ENCODE data around the gene FUCA2.

FUCA2 gene

GRCh38 chr6:143535189-143535614 is 23.7 kb upstream of the FUCA2 start:
- H3K9ac ChIP-seq (ENCODE audit: low read length), result no peak overlapping the region
- H3K27ac ChIP-seq (ENCODE audit: low read depth, low read length), result no peak overlapping the region
- H3K4me3 ChIP-seq (ENCODE audit: low read depth, low read length), result no peak overlapping the region
- no peaks in the 10 kb centered on the region for H3K36me3 ChIP-seq (ENCODE audit: control insufficient read depth, insufficient read depth, low read length)
- H3K9me3 ChIP-seq (ENCODE audit: control insufficient read depth, insufficient read depth, low read depth, low read length), result no peaks in the 10 kb centered on the region
- peaks cover 59% of the 10 kb centered on the region for H3K27me3 ChIP-seq (ENCODE audit: control insufficient read depth, insufficient read depth, low read length)
- peaks cover 18% of the 10 kb centered on the region for H3K4me1 ChIP-seq (ENCODE audit: control insufficient read depth, insufficient read depth, low read length)

GRCh38 chr6:143531720-143532499 is 20.4 kb upstream of the FUCA2 start:
- Histone ChIP-seq H3K9me3 (ENCODE audit: control insufficient read depth, insufficient read depth, low read depth, low read length) (no peaks in the 10 kb centered on the region), H3K9ac (ENCODE audit: low read length) (no peak overlapping the region), H3K4me1 (ENCODE audit: control insufficient read depth, insufficient read depth, low read length) (0 out of 2 replicates have a peak, but pooled peaks cover 8% of the 10 kb centered on the region), H3K27me3 (ENCODE audit: control insufficient read depth, insufficient read depth, low read length) (peaks cover 35% of the 10 kb centered on the region), H3K4me3 (ENCODE audit: low read depth, low read length) (no peak overlapping the region), H3K36me3 (ENCODE audit: control insufficient read depth, insufficient read depth, low read length) (no peaks in the 10 kb centered on the region), H3K27ac (ENCODE audit: low read depth, low read length) (no peak overlapping the region)

GRCh38 chr6:143529095-143529494 is 17.6 kb upstream of the FUCA2 start:
- Histone ChIP-seq H3K9ac (ENCODE audit: low read length) (no peak overlapping the region), H3K4me1 (ENCODE audit: control insufficient read depth, insufficient read depth, low read length) (0 out of 2 replicates have a peak, but pooled peaks cover 8% of the 10 kb centered on the region), H3K4me3 (ENCODE audit: low read depth, low read length) (no peak overlapping the region), H3K27me3 (ENCODE audit: control insufficient read depth, insufficient read depth, low read length) (peaks cover 14% of the 10 kb centered on the region), H3K27ac (ENCODE audit: low read depth, low read length) (no peak overlapping the region), H3K9me3 (ENCODE audit: control insufficient read depth, insufficient read depth, low read depth, low read length) (no peaks in the 10 kb centered on the region), H3K36me3 (ENCODE audit: control insufficient read depth, insufficient read depth, low read length) (no peaks in the 10 kb centered on the region)

- peaks cover 9% of the 10 kb centered on the region for H3K27me3 ChIP-seq (ENCODE audit: control insufficient read depth, insufficient read depth, low read length)
- H3K4me3 ChIP-seq (ENCODE audit: low read depth, low read length), result no peak overlapping the region
Measured at GRCh38 chr6:143528164-143528811, 16.8 kb upstream of the FUCA2 start.

GRCh38 chr6:143527677-143528076 is 16.2 kb upstream of the FUCA2 start:
- Histone ChIP-seq H3K4me3 (ENCODE audit: low read depth, low read length) (no peak overlapping the region), H3K9ac (ENCODE audit: low read length) (no peak overlapping the region), H3K4me1 (ENCODE audit: control insufficient read depth, insufficient read depth, low read length) (0 out of 2 replicates have a peak, but pooled peaks cover 8% of the 10 kb centered on the region), H3K27ac (ENCODE audit: low read depth, low read length) (no peak overlapping the region), H3K9me3 (ENCODE audit: control insufficient read depth, insufficient read depth, low read depth, low read length) (no peaks in the 10 kb centered on the region), H3K27me3 (ENCODE audit: control insufficient read depth, insufficient read depth, low read length) (peaks cover 3% of the 10 kb centered on the region), H3K36me3 (ENCODE audit: control insufficient read depth, insufficient read depth, low read length) (no peaks in the 10 kb centered on the region)

More at GRCh38 chr6:143528164-143528811, 16.8 kb upstream of the FUCA2 start:
- H3K27ac ChIP-seq (ENCODE audit: low read depth, low read length), result no peak overlapping the region
- no peaks in the 10 kb centered on the region for H3K36me3 ChIP-seq (ENCODE audit: control insufficient read depth, insufficient read depth, low read length)
- H3K9me3 ChIP-seq (ENCODE audit: control insufficient read depth, insufficient read depth, low read depth, low read length), result no peaks in the 10 kb centered on the region
- 0 out of 2 replicates have a peak, but pooled peaks cover 8% of the 10 kb centered on the region for H3K4me1 ChIP-seq (ENCODE audit: control insufficient read depth, insufficient read depth, low read length)
- no peak overlapping the region for H3K9ac ChIP-seq (ENCODE audit: low read length)

- H3K9ac ChIP-seq (ENCODE audit: low read length), result no peak overlapping the region
- no peaks in the 10 kb centered on the region for H3K27me3 ChIP-seq (ENCODE audit: control insufficient read depth, insufficient read depth, low read length)
- no peaks in the 10 kb centered on the region for H3K36me3 ChIP-seq (ENCODE audit: control insufficient read depth, insufficient read depth, low read length)
- no peak overlapping the region for H3K27ac ChIP-seq (ENCODE audit: low read depth, low read length)
- H3K4me1 ChIP-seq (ENCODE audit: control insufficient read depth, insufficient read depth, low read length), result 0 out of 2 replicates have a peak, but pooled peaks cover 8% of the 10 kb centered on the region
- no peaks in the 10 kb centered on the region for H3K9me3 ChIP-seq (ENCODE audit: control insufficient read depth, insufficient read depth, low read depth, low read length)
- H3K4me3 ChIP-seq (ENCODE audit: low read depth, low read length), result no peak overlapping the region
Measured at GRCh38 chr6:143525356-143525755, 13.8 kb upstream of the FUCA2 start.

GRCh38 chr6:143522039-143522600 is 10.6 kb upstream of the FUCA2 start:
- Histone ChIP-seq H3K36me3 (ENCODE audit: control insufficient read depth, insufficient read depth, low read length) (no peaks in the 10 kb centered on the region), H3K27me3 (ENCODE audit: control insufficient read depth, insufficient read depth, low read length) (no peaks in the 10 kb centered on the region), H3K9ac (ENCODE audit: low read length) (no peak overlapping the region), H3K4me3 (ENCODE audit: low read depth, low read length) (no peak overlapping the region), H3K27ac (ENCODE audit: low read depth, low read length) (no peak overlapping the region), H3K4me1 (ENCODE audit: control insufficient read depth, insufficient read depth, low read length) (peaks cover 1% of the 10 kb centered on the region; the same call in 1 of the 2 replicates), H3K9me3 (ENCODE audit: control insufficient read depth, insufficient read depth, low read depth, low read length) (no peaks in the 10 kb centered on the region)

GRCh38 chr6:143517447-143517773 is 5.9 kb upstream of the FUCA2 start:
- H3K36me3 ChIP-seq (ENCODE audit: control insufficient read depth, insufficient read depth, low read length), result no peaks in the 10 kb centered on the region
- H3K27me3 ChIP-seq (ENCODE audit: control insufficient read depth, insufficient read depth, low read length), result 0 out of 2 replicates have a peak, but pooled peaks cover 4% of the 10 kb centered on the region
- no peak overlapping the region for H3K9ac ChIP-seq (ENCODE audit: low read length)
- H3K4me3 ChIP-seq (ENCODE audit: low read depth, low read length), result no peak overlapping the region
- H3K9me3 ChIP-seq (ENCODE audit: control insufficient read depth, insufficient read depth, low read depth, low read length), result no peaks in the 10 kb centered on the region
- H3K4me1 ChIP-seq (ENCODE audit: control insufficient read depth, insufficient read depth, low read length), result peaks cover 14% of the 10 kb centered on the region
- H3K27ac ChIP-seq (ENCODE audit: low read depth, low read length), result no peak overlapping the region

- H3K4me1 ChIP-seq (ENCODE audit: control insufficient read depth, insufficient read depth, low read length), result peaks cover 16% of the 10 kb centered on the region
- H3K27me3 ChIP-seq (ENCODE audit: control insufficient read depth, insufficient read depth, low read length), result 0 out of 2 replicates have a peak, but pooled peaks cover 4% of the 10 kb centered on the region
- H3K4me3 ChIP-seq (ENCODE audit: low read depth, low read length), result no peak overlapping the region
- H3K9me3 ChIP-seq (ENCODE audit: control insufficient read depth, insufficient read depth, low read depth, low read length), result no peaks in the 10 kb centered on the region
- H3K9ac ChIP-seq (ENCODE audit: low read length), result no peak overlapping the region
- no peaks in the 10 kb centered on the region for H3K36me3 ChIP-seq (ENCODE audit: control insufficient read depth, insufficient read depth, low read length)
- H3K27ac ChIP-seq (ENCODE audit: low read depth, low read length), result no peak overlapping the region
Measured at GRCh38 chr6:143516690-143517446, 5.3 kb upstream of the FUCA2 start.

GRCh38 chr6:143515766-143516355 is 4.3 kb upstream of the FUCA2 start:
- Histone ChIP-seq H3K27me3 (ENCODE audit: control insufficient read depth, insufficient read depth, low read length) (0 out of 2 replicates have a peak, but pooled peaks cover 4% of the 10 kb centered on the region), H3K4me3 (ENCODE audit: low read depth, low read length) (no peak overlapping the region), H3K9ac (ENCODE audit: low read length) (no peak overlapping the region), H3K4me1 (ENCODE audit: control insufficient read depth, insufficient read depth, low read length) (peaks cover 19% of the 10 kb centered on the region), H3K9me3 (ENCODE audit: control insufficient read depth, insufficient read depth, low read depth, low read length) (no peaks in the 10 kb centered on the region), H3K36me3 (ENCODE audit: control insufficient read depth, insufficient read depth, low read length) (no peaks in the 10 kb centered on the region), H3K27ac (ENCODE audit: low read depth, low read length) (no peak overlapping the region)
